D341Med (cell line): Measurements from ENCODE around the gene GABARAP.

ENCODE experiments used
- DNase-seq: peaks from one replicate; pipeline ENCODE4 v3.0.0; 2012; ENCODE audit warnings: low spot score

Gene GABARAP

DNA sequence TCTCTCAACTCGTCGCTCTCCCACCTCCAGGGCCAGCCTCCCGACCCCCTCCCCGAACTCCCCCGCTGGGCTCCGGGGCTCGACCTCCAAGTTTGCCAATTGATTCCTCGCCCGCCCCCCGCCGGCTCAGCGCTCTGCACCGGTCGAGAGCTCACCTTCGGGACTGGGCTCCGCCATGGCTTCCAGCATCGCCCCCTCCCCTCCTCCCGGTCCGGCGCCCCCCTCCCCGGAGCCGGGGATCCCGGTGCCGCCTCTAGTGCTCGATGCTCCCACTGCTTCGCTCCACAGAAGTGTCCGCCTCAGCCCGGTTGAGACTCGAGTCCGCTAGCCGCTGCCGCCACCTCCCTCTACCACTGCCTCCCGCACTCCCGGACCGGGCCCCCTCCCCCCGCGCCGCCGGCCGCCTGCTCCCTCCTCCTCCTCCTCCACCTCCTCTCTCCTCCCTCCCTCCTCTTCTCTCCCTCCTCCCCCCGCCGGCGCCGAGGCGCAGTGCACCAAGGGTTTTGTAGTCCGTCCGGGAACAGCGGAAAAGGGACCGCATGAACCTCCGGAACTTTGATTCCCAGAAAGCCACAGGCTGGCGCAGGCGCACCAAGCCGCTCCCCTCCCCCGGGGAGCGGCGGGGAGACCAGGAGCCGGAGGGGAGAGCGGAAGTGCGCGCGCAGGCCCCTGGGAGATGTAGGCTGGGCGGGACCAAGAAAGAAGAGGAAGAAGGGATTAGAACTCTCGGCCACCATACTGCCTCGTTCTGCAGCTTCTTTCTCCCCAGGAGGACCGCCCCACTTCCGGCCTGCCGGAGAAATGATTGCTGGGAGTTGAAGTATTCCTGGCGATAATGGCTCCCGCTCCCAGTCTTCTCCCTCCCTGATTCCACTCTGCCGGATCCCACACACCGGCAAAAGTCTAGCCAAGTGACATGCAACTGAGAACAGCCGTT lies 2.9 kb downstream of the GABARAP start, which contains the start of gene PHF23:
Gene PHF23, minus strand, starts transcription at position 367 of the 937 bp plus-strand sequence. Its CDS starts 178 bp downstream, at position 189.
- DNase-seq = peak; percentile 88

DNA sequence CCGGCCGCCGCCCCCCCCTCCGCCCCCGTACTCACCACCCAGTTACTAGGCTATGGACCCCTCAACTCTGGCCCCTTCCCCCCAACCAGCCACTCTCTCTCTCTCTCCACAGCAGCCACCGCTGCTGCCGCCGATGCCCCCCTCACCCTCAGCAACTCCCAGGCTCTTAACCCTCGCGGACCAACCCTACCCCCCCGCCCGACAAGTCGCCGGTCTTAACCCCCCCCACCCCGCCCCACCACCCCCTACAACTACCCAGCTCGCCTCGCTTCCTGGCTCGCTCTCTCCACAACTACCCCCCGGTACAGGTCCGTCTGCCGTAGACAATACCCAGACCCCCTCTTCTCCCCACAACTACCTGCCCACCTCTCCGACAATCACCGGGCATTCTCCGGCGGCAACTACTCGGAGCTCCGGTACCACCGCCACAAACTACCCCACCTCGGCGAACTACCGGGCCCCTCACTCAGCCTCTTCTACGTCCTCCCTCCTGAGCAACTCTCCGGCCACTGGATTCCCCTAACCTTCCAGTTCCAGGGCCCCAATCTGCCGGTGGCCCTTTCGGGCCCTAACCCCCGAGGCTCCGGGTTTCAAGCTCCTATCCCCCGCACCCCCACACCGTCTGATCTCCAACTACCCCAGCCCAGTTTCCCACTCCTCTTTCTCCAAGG lies 3.7 kb downstream of the GABARAP start:
- no peak for DNase-seq

GRCh38 chr17:7237761-7238419 lies 4.4 kb downstream of the GABARAP start:
- peak; percentile 65 for DNase-seq

- DNase-seq = no peak
Observed at GRCh38 chr17:7237266-7237760, 4.9 kb downstream of the GABARAP start.

- DNase-seq = no peak
Observed at GRCh38 chr17:7236808-7237207, 5.4 kb downstream of the GABARAP start.

DNA sequence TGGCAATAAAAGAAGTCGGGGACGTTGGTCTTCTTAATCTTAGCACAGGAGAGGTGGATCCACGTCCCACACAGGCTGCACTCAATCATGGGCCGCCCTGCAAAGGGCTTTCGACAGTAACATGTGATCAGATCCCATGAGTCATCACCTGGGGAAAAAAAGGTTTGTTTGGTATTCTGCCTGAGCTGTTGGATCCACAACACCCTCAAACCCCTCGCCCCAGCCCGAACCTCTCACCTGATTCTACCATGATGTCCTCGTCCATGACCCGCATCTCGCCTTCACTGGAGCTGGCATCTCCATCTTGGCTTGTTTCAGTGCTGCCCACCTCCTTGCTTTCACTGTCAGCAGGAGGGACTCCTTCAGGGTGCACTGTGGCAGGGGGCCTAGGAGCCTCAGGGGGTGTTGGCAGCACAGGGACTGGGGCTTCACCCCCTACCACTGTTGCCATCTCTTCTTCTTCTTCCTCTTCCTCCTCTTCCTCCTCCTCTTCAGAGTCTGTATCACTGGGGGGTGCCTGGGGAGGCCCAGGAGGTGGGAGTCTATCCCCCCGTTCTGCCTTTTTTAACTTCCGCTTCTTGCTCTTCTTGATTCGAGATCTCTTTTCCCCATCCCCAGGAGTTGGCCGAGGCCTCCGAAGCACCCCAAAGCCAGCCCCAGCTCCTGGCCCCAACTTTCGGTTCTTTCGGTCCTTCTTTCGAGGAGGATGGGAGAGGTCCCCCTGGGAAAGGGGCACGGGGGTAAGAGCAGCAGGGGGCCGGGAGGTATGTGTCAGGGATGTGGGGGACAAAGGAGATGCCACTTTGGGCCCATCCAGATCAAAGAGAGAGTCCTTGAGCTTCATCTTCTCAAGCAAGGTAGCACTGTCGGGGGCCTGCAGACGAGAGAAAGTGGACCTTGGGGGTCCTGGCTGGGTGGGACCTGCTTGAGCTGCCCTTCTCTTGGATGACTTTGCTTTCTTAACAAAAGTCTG lies 6.3 kb downstream of the GABARAP start:
- no peak for DNase-seq

DNA sequence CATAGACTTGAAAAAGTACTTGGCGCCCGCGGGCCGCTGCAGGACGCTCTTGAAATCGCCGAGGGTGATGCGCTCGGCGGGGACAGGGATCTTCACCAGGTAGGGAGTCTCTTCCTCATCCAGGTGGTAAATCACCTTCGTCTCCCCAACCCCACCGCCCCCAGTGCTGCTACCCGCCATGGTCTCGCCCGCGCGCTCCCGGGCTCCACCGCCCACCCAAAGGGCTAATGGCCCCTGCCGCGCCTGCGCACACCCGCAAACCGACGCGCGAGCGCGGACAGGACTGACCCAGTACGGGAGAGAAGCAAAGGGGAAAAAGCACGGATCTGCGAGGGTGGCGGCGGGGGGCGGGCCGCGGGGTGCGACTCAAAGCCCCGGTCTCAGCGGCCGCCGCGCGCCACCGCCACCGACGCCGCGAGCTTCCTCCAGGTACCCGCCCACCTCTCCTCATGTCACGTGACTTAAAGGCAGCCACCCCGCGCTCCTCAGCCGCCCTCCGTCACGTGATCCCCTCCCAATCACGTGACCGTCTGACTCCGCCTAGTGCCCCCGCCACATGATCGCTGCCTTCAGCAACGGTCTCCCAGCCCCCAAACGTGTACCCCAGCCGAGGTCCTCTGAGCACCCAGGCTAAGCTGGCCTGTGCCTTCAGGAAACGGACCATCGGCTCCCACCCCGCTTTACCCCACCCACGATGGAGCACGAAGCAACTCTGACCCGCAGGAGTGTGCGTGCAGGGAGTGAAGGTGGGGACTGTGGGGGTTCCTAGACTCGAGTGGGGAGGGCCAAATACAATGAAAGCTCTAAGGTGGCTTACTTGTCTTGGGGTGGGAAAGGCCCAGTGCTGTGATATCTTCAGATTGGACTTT lies 7.9 kb downstream of the GABARAP start, which contains the start of gene DVL2:
Gene DVL2, minus strand, starts transcription at position 435 of the 869 bp plus-strand sequence. Its CDS starts 255 bp downstream, at position 180.
- DNase-seq = peak; percentile 86

DNA sequence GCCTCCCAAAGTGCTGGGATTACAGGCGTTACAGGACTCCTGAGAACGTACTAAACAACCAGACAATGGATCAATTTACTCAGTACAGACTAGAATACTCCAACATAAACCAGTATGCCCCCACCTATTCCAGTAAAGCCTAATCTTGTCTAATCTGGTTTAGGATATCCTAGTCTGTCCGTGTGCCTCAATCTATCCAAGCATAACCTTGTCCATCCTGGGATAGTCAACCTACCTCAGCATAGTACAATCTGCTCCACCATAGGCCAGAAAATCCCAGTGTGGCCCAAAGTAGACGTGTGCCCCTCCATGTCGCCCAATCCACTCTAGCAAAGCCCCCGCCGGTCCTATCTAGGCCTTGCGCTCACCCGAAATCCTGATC lies 8.6 kb downstream of the GABARAP start:
- DNase-seq = no peak

DNA sequence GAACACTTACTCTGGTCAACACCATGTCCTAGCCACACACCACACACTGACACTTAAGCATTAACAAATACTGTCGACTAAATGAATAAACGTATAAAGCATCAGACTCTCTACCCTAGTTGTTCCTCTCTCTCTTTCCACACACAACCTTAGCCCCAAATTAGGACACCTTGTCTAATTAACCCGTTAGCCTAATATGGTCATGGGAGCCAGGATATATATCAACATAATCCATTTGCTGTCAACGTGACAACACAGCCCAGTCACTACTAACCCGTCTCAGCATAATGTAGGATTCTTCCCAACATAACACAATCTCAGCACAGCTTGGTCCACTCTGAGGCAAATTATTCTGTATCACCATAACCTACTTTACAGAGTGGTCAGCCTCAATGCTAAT lies 10.1 kb downstream of the GABARAP start:
- no peak for DNase-seq

GRCh38 chr17:7229504-7229903 lies 12.7 kb downstream of the GABARAP start:
- no peak for DNase-seq

DNA sequence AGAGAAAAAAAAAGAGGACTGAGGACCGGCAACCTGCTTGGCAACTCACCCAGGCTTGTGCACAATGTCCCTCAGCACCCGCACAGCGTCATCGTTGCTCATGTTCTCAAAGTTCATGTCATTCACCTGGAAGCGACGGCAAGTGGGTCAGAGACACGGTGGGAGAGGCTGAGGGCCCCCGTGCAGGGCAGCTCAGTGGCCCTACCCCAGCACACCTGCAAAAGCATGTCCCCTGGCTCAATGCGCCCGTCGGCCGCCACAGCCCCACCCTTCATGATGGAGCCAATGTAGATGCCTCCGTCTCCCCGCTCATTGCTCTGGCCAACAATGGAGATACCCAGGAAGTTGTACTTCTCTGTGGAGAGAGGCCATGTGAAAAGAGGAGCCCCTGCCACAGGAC lies 13.3 kb downstream of the GABARAP start:
- no peak for DNase-seq

- DNase-seq = no peak
Observed at GRCh38 chr17:7226721-7227710, 15.2 kb downstream of the GABARAP start.

DNA sequence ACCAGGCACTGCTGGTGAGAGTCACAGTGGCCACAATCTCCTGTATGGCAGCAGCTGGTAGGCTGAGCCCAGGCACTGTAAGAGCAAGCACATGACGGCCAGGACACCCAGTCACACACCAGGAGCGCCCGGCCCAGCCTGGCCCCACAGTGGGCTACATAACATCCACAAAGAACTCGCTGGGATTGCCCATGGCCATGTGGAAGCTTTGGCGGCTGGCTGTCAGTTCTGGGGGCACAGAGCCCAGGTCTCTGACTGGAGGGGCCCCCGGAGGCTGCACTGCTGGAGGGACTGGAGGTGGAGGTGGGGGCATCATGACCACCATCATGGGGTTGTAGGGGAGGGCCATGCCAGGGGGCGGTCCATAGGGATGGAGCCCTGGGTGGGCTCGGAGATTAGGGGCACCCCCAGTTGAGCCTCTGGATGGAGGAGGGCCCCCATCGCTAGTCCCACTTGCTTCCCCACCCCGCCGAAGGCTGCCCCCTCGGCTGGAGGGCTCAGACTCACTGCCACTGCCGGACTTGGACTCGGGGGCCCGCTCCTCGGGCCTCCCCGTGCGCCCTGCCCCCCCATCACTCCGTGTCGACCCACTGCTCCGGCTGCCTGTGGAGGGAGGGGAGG lies 16.4 kb downstream of the GABARAP start:
- no peak for DNase-seq

- DNase-seq = no peak
Observed at GRCh38 chr17:7224661-7225111, 17.6 kb downstream of the GABARAP start.

DNA sequence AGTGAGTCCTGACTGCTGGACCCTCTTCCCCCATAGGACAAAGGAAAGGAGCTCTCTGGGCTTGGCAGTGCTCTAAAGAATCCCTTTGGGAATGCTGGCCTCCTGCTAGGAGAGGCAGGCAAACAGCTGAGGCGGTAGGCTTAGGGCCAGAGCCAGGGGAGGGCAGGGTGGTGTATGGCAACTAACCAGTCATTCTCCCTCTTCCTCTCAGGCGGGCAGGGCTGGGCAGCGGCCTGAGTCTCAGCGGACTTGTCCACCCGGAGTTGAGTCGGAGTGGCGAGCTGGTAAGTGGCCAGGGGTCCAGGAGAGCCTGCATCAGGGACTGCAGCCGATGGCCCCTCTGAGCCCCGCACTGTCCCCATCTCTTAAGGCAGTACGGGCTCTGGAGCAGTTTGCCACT lies 18.1 kb downstream of the GABARAP start:
- DNase-seq = no peak

DNA sequence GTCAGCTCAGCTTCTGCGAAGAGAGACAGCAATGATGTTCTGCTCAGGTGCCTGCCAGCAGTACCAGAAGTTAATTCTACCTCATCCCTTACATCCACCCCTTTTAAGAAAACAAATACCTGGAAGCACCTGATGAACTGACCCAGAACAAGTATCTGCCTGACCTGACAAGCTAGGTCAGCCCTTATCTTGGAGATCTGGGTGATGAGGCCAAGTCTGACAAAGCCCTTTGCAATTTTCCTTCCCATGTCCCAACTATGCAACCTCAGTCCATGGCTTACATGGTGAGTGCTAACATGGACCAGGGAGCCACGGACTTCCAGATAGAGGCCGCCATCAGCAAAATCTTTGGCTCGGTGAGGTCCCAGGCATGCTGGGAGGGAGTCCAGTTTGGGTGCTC lies 18.9 kb downstream of the GABARAP start:
- DNase-seq = no peak

DNA sequence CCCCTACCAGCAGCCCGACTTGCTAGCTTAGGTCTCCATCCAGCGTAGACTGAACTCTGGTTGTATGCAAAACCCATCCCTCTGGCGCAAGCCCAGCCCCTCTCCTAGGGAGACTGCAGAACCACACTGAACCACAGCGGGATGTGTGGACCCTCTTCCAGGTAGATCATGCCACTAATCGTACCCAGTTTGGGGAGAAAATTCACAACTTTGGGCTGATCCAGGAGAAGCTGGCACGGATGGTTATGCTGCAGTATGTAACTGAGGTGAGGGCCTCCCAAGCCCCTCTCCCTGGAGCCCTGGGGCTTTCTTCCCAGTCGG lies 19.3 kb downstream of the GABARAP start:
- no peak for DNase-seq
